Left cardiac atrium (tissue), 4 donors: ENCODE results near the gene SLCO4A1. TPM values are rescaled to one million over a fixed set of nuclear protein-coding genes. Genes with fewer than 3 reads are reported as not detected.
"Not testable (repeated sequence)": the region's sequence is repeated elsewhere in the genome, so short reads cannot be mapped to it uniquely, and the experiment has no call there.

Experiments used
- ATAC-seq, 2 donors: fragments of 200-7000 bp; cut with Tn5 transposase; one replicate each; pipeline ENCODE4 v1.9.1; 2020; ENCODE audit warnings: mild to moderate bottlenecking in 2 of 2, moderate library complexity in 2 of 2
- DNase-seq: peaks from one replicate; pipeline ENCODE4 v3.0.0-alpha.2; 2020
- intact Hi-C, 2 donors: fragments of 100-400 bp; cut with DNase I; formaldehyde crosslinking; loops; one replicate each; pipeline versions ENCODE4 v1.14.1 to v1.15.1; 2022 to 2023
- total RNA-seq, 2 donors: library from RNA; stranded (reverse); fragmentation: NEBNext Ultra II Directional; extraction: Animal tissue kit (Norgen Biotek cat#: 25700); gene quantifications; one replicate each; pipeline ENCODE4 v1.2.1, GENCODE V29; 2021
- donor health status: DM: no; HTN: yes; CAD: no.
- donor health status: DM: no; HTN: yes; CAD: no; lungs with severe emphysema.
- donor health status: DM: yes; HTN: yes; CAD: no.
- donor health status: Dilated cardiomyopathy.

Gene SLCO4A1
- total RNA-seq, 2 donors from 2014 or later, result 15.1 to 35.5 TPM

DNA sequence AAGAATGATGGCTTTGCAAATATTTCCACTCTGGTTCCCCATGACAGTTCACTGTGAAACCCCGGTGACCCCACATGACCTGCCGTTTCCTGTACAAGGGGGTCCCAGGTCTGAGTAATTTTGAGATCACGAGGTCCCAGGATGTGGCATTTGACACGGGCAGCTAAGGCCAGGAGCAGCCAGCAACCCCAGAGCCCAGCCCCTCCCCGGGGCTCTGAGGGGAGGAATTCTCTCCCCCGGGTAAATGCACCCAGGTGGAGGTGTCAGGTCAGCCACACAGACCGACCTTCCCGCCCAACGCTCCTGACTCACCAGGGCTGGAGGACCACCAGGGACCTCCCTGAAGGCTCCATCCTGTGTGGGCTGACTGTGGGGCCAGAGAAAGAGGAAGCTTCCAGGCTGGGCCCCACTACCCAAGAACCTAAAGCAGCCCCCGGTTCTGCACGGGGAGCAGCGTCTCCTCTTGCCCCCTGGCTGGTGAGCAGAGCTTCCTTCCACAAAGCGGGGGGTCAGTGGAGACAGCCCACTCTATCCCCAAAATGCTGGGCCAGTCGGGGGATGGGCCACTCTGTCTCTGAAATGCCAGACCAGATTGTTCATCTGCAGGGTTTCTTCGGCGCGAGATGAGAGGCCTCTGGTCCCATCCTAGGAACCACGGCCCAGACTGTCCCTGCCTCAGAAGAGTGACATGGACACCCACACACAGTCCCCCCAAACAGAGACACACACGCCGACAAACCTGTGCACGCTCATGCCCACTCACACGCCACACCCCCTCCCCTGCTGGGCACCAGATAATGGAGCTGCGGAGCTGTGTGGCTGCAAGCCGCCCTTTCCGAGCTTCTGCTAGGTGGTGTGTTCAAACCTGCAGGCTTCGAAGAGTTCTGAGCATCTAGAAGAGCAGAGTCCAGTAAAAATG lies 23.4 kb upstream of the SLCO4A1 start:
- ATAC-seq (no peak), DNase-seq (no peak)
- intact Hi-C loops, result loop anchor here in 1 of 2 donors (5.0 kb wide), 1 partner anchor 117 kb away; no protein-coding TSS in a partner anchor

DNA sequence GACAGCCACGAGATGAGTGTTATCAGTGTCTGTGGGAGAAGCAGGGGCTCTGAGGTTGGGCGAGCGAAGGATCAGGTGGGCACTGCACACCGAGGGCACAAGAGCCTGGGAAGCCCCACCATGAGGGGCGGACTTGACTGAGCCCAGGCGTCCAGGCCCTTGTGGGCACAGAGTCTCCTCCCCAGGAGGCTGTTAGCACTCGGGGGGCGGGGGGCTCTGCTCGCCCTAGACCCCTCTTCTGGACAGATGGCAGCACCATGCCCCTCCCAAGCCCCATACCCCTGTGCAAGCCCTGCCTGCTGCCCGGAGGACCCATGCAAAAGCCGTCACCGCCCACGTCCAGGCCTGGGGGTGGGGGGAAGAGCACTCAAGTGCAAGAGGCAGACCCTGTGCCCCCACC lies 21.7 kb upstream of the SLCO4A1 start:
- peak; percentile 20 for DNase-seq
- ATAC-seq, result no peak
- intact Hi-C loops, result no loop called here

DNA sequence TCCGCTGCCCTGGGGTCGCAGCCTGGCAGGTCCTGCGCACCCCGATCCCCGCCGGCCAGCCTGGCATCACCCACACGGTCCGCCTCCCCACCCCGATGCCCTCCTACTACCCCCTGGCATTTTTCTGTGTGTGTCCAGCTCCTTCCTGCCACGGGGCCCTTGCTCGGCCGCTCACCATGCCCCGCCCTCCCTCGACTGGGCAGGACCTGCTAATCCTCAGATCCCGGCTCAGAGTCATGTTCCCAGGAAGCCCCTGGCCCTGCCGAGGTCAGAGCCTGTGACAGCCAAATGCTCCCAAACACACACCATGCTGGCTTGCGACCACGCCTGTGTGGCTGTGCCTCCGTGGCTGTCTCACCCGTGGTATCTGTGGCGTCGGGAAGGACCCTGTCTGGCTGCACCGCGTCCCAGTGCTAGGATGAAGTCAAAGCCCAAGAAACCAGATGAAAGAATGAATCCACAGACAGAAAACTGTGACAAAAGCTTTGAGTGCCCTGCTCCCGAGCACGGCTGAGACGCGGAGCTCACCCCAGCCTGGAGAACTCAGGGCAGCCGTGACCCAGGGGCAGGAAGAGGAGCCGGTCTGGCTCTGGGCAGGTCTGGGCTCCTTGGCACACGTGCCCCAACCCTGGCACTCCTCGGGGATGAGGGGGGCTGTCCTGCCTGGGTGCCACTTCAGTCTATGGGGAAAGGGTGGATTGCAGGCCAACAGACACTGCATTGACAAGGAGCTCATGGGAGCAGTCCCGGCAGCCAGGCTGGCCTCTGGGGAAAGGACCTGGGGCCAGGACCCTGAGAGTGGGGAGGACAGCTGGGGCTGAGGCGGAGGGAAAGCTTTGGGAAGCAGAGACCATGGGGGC lies 20.8 kb upstream of the SLCO4A1 start:
- intact Hi-C loops, result no loop called here
- DNase-seq, result peak; percentile 23
- no peak for ATAC-seq

DNA sequence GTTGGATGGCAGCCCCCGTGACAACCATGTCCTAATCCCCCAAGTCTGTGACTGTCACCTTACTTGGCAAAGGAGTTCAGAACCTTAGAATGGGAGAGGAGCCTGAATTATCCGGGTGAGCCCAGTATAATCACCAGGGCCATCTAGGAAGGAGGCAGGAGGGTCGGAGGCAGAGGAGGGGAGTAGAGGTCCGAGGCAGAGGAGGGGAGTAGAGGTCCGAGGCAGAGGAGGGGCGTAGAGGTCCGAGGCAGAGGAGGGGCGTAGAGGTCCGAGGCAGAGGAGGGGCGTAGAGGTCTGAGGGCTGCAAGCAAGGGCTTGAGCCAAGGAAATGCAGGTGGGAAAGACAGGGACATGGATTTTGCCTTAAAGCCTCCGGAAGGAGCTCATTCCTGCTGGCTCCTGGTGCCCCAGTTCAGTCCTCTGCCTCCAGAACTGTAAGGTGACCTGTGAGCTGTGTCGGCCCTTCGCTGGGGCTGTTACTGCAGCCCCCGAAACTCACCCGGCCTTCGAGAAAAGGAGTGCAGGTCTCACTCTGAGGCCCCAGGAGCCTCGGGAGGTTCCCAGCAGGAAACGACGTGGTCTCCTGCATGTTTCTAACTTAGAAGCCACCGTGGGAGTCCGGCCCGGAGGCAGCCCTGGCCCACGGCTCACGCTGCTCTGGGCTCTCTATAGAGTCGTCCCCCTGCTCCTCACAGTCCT lies 20.0 kb upstream of the SLCO4A1 start:
- DNase-seq, result no peak
- ATAC-seq, result no peak
- intact Hi-C loops, result no loop called here

DNA sequence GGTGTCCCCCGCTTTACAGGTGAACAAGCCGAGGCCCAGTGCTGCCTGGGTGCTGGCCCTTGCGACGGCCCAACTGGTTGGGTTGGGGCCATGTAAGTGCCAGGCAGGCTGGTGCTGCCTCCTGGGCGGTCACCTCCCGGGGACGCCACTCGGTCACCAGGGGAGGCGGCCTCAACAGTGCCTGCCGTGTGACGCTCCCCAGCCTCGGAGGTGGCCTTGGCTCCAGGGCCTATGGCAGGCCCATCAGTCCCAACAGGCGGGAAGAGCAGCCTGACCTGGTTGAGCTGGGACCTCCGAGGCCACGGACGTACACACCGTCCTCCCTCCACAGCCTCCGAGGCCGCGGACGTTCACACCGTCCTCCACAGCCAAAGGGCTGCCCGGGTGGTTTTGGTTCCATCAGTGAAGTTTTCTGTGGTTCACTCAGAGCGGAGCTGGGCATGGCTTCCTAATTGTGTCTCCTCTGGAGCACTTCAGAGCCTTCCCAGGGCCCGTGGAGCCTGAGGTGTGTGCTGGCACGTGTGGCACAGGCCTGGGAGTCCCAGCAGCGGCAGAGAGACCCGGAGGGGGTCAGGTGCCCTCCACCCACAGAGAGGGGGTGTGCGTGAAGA lies 19.3 kb upstream of the SLCO4A1 start:
- ATAC-seq, result no peak
- peak; percentile 32 for DNase-seq
- intact Hi-C loops, result no loop called here

DNA sequence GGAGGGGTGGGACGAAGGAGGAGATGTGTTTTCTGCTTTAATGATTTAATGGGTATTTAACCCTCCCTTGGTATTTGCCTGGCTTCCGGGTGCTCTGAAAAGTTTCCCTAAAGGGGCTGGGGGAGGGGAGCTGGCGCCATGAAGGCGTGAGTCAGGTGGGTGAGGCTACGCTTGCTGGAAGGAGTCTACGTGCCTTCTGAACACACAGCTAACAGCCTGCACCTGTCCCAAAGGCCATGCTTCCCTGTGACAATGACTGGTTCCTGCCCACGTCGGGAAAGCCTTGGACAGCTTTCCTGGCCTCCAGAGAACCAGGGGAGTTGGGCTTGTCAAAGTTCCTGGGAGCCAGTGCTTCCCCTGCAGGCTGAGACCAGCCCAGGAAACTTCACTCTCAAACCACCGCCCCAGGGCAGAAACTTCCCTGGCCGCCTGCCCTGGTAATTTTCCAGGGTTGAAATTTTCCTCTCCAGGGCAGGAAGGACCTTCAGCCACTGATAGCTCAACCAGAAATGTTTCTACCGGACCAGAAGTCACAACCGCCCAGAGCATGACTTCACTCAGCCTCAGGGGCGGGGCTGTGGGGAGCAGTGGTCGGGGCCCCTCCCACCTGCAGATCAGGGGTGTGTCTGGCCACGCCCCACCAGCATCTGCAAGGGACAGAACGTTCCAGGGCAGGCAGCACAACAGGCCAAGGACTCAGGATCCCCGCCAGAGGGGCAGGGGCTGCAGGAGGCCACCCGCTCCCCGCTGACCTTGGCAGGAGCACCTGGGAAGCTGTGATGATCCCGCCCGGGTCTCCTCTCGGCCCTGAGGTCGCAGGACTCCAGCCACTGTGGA lies 18.6 kb upstream of the SLCO4A1 start:
- intact Hi-C loops, result no loop called here
- peak; percentile 95 for DNase-seq
- ATAC-seq, result peak; percentile 89 to 95

DNA sequence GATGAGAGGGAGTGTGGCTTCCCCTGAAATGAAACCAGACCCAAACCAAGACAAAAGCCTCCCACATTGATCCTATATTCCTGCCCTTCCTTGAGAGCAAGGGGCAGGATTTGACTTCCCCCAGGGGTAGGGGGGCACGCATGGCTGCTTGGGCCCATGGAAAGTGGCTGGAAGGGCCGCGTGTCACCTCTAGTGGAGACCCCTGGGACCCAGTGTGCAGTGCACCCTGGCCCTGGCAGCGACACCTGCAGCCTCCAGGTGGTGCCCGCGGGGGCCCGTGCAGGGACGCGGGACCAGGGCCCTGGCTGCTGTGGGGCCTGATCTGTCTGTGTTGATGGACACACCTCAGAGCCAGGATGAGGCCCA lies 18.0 kb upstream of the SLCO4A1 start:
- DNase-seq (peak; percentile 28), ATAC-seq (peak in 1 of 2 donors; percentile 3)
- intact Hi-C loops, result no loop called here

DNA sequence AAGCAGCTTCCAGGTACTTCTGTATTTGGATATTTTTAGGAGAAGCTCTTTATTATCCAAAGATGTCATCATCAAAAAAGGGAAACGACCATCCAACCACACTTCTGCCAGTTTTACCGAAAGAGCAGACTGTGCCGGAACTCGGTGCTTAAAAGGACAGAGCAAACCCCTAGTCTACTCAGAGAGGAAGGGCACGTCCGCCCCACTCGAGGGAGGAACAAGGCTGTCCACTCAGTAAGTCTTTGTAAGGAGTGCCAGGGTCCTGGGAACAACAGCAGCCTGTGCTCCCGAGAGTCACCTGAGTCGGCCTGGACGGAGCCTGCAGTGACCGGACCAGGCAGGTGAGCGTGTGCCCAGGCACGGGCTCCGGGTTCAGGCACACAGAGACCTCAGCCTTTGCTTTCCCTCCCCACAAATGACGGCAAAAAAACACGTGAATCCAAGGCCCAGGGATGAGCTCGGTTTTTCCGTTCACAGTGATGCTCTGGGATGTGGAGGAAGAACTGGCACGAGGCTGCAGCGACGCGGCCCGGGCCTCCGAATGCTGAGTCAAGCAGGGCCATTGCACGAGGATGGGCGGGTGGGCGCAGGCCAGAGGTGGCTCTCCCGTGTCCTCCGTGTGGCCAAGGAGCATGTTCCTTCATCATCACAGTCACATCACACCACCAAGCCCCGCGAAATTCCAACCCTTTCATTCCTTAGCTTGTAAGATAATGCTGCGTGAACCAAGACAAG lies 17.4 kb upstream of the SLCO4A1 start:
- peak; percentile 37 for DNase-seq
- intact Hi-C loops, result no loop called here
- peak in 1 of 2 donors; percentile 5 for ATAC-seq

DNA sequence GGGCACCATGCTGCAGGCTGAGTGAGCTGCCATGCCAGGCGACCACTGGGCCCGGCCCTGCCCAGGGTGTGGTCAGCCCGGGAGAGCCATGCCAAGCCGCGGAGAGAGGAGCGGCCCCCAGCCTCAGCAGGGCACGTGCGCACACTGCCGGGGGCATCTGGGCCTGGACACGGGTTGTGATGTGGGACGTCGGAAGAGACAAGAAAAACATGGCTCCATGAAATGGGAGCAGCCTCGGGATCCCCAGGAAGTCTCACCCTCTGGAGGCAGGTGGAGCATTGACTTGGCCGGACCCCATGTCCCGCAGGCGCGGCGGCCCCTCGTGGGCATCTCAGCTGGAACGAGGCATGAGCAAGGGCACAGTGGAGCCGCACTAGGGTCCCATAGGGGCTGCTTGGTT lies 16.8 kb upstream of the SLCO4A1 start:
- DNase-seq, result peak; percentile 18
- ATAC-seq, result no peak
- intact Hi-C loops, result no loop called here

DNA sequence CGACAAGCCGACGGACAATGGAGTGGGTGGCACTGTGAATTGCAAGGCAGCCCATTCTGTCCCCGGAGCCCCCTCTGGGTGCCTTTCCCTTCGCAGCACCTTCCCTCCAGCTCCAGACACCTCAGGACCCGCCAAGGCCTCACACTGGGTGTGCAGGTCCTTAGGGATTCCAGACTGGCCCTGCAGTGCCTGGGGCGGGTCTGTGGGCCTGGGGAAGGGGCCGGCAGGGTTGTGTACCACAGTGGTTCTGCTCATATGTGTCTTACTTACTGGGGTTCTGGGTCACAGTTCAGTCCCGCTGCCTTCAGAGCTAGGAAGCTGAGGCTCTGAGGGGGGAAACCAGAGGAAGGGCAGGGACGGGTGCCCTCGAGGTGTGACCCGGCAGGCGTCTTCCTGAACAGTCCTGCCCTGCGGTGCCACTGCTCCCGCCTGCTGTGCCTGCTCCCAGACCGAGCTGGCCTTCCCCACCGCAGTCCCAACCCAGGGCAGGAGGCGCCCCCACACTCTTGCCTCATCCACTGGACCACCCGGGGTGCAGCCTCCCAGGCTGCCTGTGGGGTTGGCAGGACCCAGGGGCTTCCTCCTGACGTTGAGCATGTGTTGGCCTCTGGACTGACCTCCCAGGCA lies 16.3 kb upstream of the SLCO4A1 start:
- intact Hi-C loops, result no loop called here
- ATAC-seq (no peak), DNase-seq (peak; percentile 20)

DNA sequence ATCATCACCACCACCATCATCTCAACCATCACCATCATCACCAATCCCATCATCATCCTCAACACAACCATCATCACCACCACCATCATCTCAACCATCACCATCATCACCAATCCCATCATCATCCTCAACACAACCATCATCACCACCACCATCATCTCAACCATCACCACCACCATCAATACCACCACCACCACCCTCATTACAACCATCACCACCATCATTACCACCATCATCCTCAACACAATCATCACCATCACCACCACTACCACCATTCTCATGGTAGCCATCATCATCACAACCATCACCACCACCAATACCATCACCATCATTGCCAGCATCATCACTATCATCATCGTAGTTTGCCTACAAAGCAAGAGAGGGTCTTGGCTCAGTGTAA lies 14.9 kb upstream of the SLCO4A1 start:
- intact Hi-C loops, result not testable (repeated sequence)

DNA sequence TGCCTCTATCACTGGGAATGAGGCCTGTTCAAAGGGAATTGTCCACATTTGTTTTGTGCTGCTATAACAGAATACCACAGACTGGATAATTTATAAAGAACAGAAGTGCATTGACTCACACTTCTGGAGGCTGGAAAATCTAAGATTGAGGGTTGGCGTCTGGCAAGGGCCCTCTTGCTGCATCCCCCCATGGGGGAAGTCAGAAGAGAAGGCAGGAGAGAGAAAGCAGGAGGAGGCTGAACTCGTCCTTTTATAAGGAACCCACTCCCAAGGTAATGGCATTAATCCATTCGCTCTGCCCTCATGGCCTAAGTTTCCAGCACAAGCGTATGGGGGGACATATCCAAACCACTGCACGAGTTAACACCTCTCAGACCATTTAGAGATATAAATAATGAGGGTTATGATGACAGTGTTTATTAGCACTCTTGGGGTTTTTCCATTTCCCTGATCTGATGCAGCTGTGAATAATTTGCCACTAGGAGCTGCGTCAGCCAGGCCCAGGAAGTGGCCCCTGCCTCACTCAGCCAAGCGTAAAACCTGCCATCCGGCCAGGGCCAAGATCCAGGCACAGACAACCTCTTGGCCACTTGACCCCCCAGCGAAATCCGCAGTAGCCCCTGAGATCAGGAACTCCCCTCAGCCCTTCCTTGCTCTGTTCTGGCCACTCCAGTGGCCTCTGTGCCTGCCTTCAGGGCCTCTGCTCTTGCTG lies 14.2 kb upstream of the SLCO4A1 start:
- ATAC-seq (no peak), DNase-seq (no peak)
- intact Hi-C loops, result no loop called here

More for the DNA sequence above, 14.9 kb upstream of the SLCO4A1 start:
- not testable (repeated sequence) for DNase-seq, ATAC-seq

DNA sequence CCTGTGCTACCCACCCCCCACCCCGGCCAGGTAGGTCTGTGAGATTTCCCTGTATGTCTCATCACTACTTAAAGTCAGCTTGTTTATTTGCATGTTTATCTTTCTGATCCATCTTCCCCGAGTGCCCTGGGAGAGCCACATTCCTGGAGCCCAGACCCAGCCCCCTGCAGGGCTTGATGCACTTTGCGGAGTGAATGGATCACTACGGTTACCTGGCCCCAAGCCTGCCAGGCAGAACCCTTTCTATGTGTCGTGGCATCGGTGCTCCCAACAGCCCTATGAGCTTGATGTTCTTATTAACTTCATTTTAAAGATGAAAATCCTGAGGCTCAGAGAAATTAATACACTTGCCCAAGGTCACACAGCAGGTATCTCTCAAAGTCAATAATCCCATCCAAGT lies 13.6 kb upstream of the SLCO4A1 start:
- no peak for ATAC-seq
- intact Hi-C loops, result no loop called here
- DNase-seq, result no peak

DNA sequence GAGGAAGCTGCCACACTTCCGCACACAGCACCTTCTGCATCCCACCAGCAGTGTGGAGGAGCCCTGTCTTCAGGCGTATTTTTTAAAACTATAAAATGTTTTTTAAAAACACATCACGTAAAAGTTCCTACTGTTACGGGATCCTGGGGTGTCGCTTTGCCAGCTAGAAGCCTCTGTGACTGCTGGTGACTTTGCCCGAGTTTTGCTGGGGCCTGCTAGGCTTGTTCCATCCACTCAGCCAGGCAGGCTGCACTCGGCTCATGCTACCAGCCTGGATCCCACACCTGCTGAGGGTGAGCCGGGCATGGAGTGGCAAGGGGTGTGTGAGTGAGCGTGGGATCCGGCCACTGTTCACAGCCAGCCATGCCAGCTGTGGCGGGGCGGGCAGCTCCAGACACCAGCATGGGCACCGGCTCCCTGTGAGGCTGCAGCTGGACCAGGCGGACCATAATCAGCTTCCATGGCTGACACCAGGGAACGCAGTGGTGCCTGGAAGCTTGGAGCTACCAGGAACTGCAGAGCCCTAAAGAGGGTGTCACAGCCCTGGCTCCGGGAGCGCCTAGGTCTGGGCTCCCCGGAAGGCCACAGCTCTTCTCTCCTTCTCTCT lies 12.3 kb upstream of the SLCO4A1 start:
- no peak for DNase-seq
- ATAC-seq, result no peak
- intact Hi-C loops, result no loop called here

DNA sequence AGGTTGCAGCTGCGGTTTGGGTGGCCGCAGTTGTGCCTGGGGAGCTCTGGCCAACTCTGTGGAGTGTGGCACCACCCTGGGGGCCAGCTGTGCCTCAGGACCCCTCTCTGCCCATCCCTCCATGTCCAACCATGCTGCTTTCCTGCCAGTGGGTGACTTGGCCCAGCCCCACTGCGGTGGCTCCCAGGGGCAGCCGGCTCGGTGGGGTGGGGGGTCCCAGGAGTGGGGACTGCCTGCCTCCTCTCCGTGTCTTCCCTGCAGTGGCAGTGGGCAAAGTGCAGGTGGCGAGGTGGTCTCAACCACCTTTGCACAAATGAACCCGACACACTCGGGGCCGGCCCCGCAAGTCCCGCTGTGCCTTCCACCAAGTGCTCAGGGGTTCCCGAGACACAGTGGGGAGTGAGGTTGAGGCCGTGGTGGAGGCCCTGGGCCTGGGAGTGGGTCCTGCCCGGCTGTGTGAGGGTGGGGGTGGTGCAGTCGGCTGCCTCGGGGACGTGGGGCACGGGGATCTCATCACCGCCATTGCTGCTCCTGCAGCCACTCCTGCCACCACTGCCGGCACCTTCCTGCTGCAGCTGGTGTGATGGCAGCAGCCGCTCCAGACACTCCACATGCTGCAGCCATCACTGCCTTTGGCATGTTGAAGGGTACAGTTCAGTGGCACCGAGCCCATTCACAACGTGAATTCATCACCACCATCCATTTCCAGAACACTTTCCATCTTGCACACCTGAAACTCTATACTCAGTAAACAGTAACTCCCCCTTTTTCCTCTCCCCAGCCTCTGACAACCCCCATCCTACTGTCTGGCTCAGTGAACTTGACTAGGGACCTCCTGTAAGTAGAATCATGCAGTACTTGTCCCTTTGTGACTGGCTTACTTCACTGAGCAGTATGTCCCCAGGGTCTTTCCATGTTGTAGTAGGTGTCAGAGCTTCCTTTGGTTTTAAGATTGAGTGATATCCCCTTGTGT lies 10.7 kb upstream of the SLCO4A1 start:
- no peak for ATAC-seq
- intact Hi-C loops, result no loop called here
- no peak for DNase-seq
